Measurements from ENCODE around the gene MAP2K7.
"Not testable (repeated sequence)": the region's sequence is repeated elsewhere in the genome, so short reads cannot be mapped to it uniquely, and the experiment has no call there.

Gene MAP2K7

DNA sequence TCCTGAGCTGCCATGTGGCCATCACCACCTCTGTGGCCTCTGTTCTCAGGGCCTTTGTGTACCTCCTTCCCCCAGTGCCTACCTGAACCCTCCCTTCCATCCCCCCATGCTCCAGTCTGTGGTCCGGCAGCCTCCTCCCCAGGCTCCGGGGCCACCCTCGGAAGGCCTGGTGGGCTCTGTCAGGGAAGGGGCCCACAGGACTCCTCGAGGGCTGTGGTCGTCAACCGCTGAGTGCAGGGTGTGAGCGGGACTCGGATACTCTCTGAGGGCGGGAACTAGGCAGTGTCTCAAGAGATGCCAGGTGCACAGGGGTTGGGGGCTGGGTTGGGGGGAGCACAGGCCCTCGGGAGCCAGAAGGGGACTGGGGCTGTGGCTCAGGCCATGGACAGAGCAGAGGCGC lies 3.9 kb downstream of the MAP2K7 start:
- no peak for DNase-seq (ENCODE audit: low read depth in 2 of 2)

DNA sequence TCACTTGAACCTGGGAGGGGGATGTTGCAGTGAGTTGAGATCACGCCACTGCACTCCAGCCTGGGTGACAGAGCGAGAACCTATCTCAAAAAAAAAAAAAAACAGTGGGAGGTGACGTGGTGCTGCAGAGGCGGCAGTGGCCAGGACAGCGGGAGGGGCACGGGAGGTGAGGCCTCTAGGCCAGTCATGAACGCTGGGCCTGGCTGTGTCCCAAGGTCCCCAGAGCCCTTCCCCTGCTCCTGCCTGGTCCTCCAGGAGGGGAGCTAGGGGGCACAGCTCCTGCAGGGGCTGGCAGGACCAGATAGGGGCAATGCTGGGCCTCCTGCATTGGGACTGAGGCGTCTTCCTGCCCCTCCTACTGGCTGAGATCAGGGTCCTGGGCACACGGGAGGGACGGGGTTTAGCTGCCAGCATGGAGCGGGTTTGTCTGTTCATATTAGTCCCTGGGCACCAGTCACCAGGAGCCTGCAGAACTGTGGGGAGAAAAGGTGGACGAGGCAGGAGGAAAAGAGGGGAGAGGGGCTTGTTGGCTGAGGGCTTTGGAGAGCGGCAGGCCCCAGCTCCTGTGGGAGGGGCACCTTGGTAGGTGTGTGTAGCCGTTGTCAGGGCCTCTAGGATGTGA lies 4.5 kb downstream of the MAP2K7 start:
- no peak for DNase-seq (ENCODE audit: low read depth in 2 of 2)

GRCh38 chr19:7908742-7909461 lies 5.2 kb downstream of the MAP2K7 start:
- no peak for DNase-seq (ENCODE audit: low read depth in 2 of 2)

- DNase-seq (ENCODE audit: low read depth in 2 of 2), result no peak
These were observed 5.9 kb downstream of the MAP2K7 start for GRCh38 chr19:7909471-7910067.

- DNase-seq (ENCODE audit: low read depth in 2 of 2), result no peak
These were observed 6.9 kb downstream of the MAP2K7 start for GRCh38 chr19:7910321-7911161.

DNA sequence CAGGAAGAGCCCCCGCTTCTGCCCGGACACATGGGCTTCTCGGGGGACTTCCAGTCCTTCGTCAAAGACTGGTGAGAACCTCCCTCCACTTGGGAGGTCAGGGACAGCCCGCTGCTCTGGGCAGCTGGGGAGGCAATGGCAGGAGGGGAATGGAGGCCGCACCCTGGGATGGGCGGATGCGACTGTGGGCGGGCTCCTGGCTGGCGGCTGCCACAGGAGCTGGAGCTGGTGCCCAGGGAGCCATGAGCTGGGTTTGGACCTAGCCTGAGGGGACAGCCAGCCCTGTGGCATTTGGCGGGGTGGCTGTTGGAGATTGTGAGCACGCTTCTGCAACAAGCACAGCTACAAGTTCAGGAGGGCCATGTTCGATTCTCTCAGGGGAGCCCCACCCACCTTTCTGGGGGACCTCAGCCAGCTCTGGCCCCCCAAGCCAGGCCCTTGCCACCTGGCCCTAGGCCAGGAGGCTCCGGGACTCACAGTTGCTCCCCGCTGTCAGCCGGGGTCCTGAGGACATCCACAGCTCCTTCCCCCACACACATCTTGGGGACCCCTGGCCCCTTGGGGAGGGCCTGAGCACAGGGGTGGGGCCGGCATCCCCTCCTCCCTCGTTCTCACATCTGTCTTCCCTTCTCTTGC lies 7.9 kb downstream of the MAP2K7 start:
- DNase-seq (ENCODE audit: low read depth in 2 of 2), result no peak

DNA sequence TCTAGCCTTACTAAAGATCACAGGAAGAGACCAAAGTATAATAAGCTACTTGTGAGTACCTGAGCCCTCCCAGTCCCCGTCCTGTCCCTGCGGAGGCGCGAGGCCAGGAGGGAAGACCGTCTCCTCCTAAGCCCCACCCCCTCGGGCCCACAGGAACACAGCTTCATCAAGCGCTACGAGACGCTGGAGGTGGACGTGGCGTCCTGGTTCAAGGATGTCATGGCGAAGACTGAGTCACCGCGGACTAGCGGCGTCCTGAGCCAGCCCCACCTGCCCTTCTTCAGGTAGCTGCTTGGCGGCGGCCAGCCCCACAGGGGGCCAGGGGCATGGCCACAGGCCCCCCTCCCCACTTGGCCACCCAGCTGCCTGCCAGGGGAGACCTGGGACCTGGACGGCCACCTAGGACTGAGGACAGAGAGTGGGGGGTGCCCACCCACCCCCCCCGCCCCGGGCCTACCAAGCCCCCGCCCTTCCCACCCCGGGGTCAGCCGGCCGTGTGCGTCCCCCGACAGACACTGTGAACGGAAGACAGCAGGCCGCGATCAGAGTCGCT lies 8.5 kb downstream of the MAP2K7 start:
- no peak for DNase-seq (ENCODE audit: low read depth in 2 of 2)

DNA sequence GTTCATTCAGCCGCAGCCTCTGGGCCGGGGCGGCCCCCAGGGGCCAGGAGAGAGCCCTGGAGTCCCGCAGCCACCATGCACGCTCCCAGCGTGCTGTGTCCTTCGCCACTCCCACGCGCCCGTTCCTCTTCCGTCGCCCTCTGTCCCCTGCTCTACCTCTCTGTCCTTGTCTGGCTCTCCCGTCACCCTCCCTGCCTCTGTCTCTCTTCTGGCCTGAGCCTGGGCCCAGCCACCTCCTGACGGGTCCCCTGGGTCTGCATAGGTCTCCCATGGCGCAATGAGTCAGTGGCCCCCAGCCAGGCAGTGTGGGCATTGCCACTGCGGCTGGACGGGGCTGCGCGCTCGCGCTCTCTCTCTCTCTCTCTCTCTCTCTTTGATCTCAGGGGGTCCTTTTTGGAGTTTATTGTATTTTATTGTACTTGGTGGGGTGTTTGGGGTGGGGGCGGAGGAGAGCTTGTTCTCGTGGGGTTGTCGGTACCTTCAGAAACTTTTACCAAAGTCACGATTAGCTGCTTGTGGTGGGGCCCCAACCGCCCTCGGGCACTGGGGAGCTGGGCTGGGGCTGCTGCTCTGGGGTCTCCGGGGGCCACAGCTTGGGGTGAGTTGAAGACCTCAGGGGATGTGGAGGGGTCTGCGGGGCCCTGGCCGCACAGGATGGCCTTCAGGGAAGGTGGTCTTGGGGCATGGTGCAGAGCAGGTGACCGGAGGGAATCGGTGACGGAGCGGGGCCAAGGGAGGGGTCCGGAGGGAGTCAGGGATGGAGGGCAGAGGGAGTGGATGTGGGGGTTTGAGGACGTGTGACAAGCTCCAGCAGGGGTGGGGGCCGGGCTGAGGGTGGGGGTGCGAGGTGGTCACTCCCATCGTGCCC lies 9.3 kb downstream of the MAP2K7 start:
- DNase-seq (ENCODE audit: low read depth in 2 of 2), result no peak

GRCh38 chr19:7913652-7914051 lies 10.0 kb downstream of the MAP2K7 start:
- no peak for DNase-seq (ENCODE audit: low read depth in 2 of 2)

DNA sequence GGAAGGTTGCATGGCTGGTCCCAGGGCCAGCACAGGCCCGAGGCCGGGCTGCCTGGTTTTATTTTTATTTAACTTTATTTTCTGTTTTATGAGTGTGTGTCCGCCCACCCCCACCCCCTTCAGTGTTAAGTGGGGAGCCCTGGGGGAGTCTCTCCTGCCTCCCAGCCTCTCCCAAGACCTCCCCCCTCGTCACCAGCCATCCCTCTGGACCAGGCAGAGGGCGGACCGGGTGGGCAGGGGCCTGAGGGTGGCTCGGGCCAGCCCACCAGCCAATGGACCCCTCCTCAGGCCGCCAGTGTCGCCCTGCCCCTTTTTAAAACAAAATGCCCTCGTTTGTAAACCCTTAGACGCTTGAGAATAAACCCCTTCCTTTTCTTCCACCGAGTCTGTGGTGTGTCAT lies 10.4 kb downstream of the MAP2K7 start:
- no peak for DNase-seq (ENCODE audit: low read depth in 2 of 2)

DNA sequence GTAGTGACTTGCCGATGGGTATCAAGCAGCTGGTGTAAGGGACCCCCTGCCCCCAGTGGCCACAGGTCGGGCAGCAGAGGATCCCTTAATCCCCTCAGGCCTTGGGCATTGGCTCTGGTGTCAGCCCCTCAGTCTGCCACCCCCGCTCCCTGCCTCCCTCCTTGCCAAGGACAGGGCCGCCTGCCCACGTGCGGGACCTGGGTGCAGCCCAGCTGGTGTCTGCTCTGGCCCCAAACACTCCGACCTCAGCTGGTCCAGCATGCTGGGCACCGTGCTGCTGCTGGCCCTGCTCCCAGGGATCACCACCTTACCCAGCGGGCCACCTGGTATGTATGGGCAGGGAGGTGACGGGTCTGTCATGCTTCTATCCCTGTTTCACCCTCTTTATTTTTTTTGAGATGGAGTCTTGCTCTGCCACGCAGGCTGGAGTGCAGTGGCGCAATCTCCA lies 10.9 kb downstream of the MAP2K7 start, which contains the start of gene TGFBR3L:
Gene TGFBR3L (plus strand): TSS at position 233 of the 448 bp plus-strand sequence.
- no peak for DNase-seq (ENCODE audit: low read depth in 2 of 2)

DNA sequence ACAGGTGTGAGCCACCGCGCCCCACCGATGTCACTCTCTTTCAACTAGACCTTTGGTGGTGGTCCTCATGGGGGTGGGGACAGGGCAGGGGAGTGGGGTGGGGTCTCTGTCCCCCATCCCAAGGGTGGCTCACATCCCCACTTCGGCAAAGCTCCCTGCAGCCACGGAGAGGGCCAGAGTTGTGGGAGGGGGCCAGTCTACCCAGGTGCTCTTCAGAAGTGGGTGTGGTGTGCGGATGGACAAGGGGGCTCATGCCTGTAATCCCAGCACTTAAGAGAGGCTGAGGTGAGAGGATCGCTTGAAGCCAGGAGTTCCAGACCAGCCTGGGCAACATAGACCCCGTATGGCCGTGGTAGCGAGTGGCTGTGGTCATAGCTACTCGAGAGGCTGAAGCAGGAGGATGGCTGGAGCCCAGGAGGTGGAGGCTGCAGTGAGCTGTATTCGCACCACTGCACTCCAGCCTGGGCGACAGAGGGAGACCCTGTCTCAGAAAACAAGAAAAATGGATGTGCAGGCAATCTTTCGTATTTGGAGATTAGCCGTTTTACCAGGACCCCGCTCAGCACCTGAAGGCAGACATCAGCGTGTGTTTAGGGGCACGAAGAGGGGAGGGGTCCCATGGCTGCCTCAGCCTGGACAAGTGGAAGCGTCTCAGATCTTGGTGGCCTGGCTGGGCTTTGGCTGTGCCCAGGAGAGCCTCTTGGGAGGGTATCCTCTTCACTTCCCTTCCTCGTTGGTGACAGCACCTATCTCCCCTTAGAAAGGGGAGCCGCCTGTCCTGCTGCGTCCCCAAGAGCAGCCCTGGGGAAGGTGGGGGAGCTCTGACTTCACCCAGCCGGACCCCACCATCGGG lies 11.8 kb downstream of the MAP2K7 start:
- DNase-seq (ENCODE audit: low read depth in 2 of 2), result no peak

DNA sequence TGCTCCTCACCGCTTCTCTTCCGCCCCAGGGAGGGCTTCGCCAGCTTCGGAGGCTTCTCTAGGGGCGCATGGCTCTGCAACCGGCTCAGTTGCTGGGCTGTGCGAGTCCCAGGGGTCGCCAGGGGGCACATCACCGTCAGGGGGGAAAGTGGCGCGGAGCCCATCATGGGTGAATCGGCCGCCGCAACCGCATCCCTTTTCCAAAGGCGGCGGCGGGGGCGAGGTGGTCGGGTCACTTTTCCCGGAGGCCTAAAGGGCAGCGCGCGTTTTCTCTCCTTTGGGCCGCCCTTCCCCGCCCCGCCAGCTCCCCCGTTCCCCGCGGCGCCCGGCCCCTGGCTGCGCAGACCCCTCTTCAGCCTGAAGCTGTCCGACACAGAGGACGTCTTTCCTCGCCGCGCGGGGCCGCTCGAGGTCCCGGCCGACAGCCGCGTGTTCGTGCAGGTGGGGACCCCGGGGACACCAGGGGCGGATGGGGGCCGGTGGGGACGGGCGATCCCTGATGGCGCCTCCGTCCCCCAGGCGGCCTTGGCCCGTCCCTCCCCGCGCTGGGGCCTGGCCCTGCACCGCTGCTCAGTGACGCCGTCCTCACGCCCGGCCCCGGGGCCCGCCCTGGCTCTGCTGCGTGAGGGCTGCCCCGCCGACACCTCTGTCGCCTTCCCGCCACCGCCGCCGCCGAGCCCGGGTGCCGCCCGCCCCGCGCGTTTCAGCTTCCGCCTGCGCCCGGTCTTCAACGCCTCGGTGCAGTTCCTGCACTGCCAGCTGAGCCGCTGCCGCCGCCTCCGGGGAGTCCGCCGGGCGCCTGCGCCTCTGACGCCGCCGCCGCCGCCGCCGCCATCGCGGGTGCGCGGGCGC lies 12.7 kb downstream of the MAP2K7 start:
- DNase-seq (ENCODE audit: low read depth in 2 of 2), result peak in 1 of 2 donors; percentile 50

DNA sequence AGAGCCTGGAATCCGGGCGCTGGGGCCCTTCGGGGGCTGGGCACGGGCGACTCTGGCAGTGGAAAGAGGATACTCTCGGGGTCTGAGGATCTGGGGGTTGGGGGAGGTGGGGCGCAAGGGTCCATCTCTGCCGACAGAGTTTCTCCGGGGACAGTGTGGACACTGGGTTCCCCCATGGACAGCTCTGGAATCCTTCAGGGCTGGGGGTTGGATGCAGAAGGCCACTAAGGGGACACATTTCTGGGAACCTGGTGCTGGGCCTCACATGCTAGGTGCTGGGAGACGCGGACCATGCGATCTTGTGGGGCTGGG lies 13.2 kb downstream of the MAP2K7 start:
- no peak for DNase-seq (ENCODE audit: low read depth in 2 of 2)

DNA sequence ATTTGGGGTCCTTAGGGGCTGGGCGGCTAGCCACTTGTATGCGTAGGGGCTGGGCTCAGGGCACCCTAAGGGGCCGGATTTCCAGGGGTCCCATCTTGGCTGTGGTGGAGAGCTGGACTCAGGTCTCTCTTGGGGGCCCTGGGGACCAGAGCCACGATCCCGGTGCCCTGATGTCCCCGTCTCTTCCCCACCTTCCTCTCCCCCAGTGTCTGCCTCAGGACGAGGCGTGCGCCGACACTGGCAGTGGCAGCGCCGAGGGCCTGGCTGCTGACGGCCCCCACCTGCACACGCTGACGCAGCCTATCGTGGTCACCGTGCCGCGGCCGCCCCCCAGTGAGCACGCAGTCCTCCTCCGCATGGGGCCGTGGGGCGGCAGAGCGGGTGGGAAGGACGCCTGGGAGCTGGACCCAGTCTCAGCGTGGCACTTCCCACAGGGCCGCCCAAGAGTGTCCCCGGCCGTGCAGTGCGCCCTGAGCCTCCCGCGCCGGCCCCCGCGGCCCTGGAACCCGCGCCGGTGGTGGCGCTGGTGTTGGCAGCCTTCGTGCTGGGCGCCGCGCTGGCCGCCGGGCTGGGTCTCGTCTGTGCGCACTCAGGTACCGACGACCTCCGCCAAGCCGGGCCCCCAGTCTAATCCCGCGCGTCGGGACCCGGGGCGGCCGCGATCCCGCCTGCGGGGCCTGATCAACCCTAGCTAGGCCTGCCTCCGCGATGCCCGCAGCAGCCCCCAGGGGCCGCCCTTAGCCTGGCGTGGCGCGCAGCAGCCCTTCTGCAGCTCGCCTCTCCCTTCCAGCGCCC lies 13.8 kb downstream of the MAP2K7 start:
- DNase-seq (ENCODE audit: low read depth in 2 of 2), result peak in 1 of 2 donors; percentile 55

GRCh38 chr19:7918062-7918614 lies 14.5 kb downstream of the MAP2K7 start:
- not testable (repeated sequence) for DNase-seq (ENCODE audit: low read depth in 2 of 2)

DNA sequence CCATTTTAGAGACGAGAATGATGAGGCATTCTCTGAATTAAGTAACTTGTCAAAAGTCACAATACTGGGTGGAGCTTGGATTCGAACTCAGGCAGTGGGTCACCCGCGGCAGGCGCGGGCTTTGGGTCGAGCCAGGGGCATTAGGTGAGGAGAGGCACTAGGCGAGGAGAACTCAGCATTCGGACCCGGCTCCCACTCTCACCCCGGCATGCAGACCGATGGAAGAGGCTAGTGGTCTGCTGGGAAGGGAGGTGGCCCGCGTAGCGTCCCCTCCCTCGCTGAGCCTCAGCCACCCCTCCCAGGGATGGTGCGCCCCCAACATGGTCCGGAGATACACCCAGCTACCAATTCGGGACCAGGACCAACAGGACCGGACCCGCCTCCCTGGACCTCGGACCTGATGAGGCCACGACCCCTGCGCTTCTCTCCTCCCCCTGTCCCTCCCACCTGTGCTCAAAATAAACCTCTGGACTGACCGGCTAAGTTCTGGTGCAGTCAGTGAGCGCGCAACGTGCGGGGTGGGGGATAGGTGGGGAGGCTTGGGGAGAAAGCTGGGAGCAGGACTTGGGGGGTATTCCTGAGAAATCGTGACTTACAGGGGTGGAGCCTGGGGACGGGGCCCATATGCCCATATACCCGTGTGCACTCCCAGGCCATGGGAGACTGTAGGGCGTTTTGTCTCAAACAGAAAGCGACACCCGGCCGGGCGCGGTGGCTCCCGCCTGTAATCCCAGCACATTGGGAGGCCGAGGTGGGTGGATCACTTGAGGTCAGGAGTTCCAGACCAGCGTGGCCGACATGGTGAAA lies 15.1 kb downstream of the MAP2K7 start:
- DNase-seq (ENCODE audit: low read depth in 2 of 2), result no peak

All from stimulated activated CD8-positive, alpha-beta memory T cell treated with anti-CD3 and anti-CD28 coated beads, Interleukin-2, amount 100 ng/mL, for 48 hours (primary cell).